Keratinocyte (primary cell): Measurements from ENCODE around the gene CYP46A1. TPM values are rescaled to one million over a fixed set of nuclear protein-coding genes. Genes with fewer than 3 reads are reported as not detected.

Source experiments
- DNase-seq: peaks from one replicate; pipeline ENCODE4 v3.0.0-alpha.2; 2011; ENCODE audit warnings: low read depth, missing footprints, low spot score
- FAIRE-seq: peaks from 2 replicates; lab custom pipeline; 2011; peaks lifted over from hg19 to GRCh38; lab: Jason Lieb, UNC
- H2AFZ ChIP-seq: 2 replicates; pipeline ENCODE4 v1.6.0; 2012; ENCODE audit warnings: low read length, control low read depth, inconsistent platforms; ENCODE audit not compliant: control insufficient read depth
- H3K27ac ChIP-seq: 2 replicates; pipeline ENCODE4 v1.5.1; 2011; ENCODE audit warnings: low read length; ENCODE audit not compliant: control insufficient read depth, insufficient read depth
- H3K27me3 ChIP-seq: 3 replicates; pipeline ENCODE4 v1.6.0; 2011; ENCODE audit warnings: low read length; ENCODE audit not compliant: control insufficient read depth, insufficient read depth; ENCODE audit errors: extremely low read depth
- H3K36me3 ChIP-seq, 2 experiments: 2 replicates in 1 of 2; 3 replicates in 1 of 2; pipeline ENCODE4 v1.5.1; 2011; ENCODE audit warnings: low read length in 2 of 2, mild to moderate bottlenecking in 1 of 2; ENCODE audit not compliant: control insufficient read depth in 2 of 2, insufficient read depth in 2 of 2; ENCODE audit errors: extremely low read depth in 1 of 2
- H3K4me1 ChIP-seq: 3 replicates; pipeline ENCODE4 v1.5.1; 2011; ENCODE audit warnings: low read length; ENCODE audit not compliant: control insufficient read depth, insufficient read depth; ENCODE audit errors: extremely low read depth
- H3K4me2 ChIP-seq: 3 replicates; pipeline ENCODE4 v1.6.0; 2011; ENCODE audit warnings: low read depth, low read length; ENCODE audit not compliant: control insufficient read depth, insufficient read depth; ENCODE audit errors: extremely low read depth
- H3K4me3 ChIP-seq, 3 experiments: fragments of 200-600 bp in 1 of 3; sonication (generic) in 1 of 3; 2 replicates in 2 of 3; 3 replicates in 1 of 3; pipeline ENCODE4 v1.5.1; 2011 to 2016; ENCODE audit warnings: low read length in 3 of 3, mild to moderate bottlenecking in 3 of 3, control low read depth in 2 of 3, inconsistent platforms in 1 of 3, low read depth in 1 of 3, mixed read lengths in 1 of 3, mixed run types in 1 of 3, moderate library complexity in 1 of 3; ENCODE audit not compliant: control insufficient read depth in 2 of 3, insufficient read depth in 2 of 3; ENCODE audit errors: extremely low read depth in 1 of 3
- H3K79me2 ChIP-seq: 2 replicates; pipeline ENCODE4 v1.6.0; 2012; ENCODE audit warnings: low read length; ENCODE audit not compliant: control insufficient read depth, insufficient read depth
- H3K9ac ChIP-seq: 3 replicates; pipeline ENCODE4 v1.6.0; 2011; ENCODE audit warnings: low read length; ENCODE audit not compliant: control insufficient read depth, insufficient read depth; ENCODE audit errors: extremely low read depth
- H3K9me1 ChIP-seq: 3 replicates; pipeline ENCODE4 v1.6.0; 2011; ENCODE audit warnings: low read length; ENCODE audit not compliant: control insufficient read depth, insufficient read depth; ENCODE audit errors: extremely low read depth
- H3K9me3 ChIP-seq: 2 replicates; pipeline ENCODE4 v1.5.1; 2012; ENCODE audit warnings: low read depth, low read length; ENCODE audit not compliant: control insufficient read depth
- H4K20me1 ChIP-seq: 3 replicates; pipeline ENCODE4 v1.6.0; 2011; ENCODE audit warnings: low read length; ENCODE audit not compliant: control insufficient read depth, insufficient read depth; ENCODE audit errors: extremely low read depth
- EZH2 ChIP-seq: IDR thresholded peaks from one replicate; pipeline ENCODE4 v1.6.1; 2012; ENCODE audit warnings: inconsistent platforms, mild to moderate bottlenecking, low read length, moderate library complexity
- dilution Hi-C: fragments of 300-500 bp; cut with MboI; formaldehyde crosslinking; loops from one replicate; pipeline ENCODE4 v1.7.0; 2020; ENCODE audit warnings: low sequenced_read_pairs; ENCODE audit not compliant: extremely low pct_ligation_motif_present
- polyA plus RNA-seq, 5 experiments: library from polyadenylated mRNA; depleted of rRNA in 3 of 5; stranded (reverse) in 3 of 5; stranded (forward) in 1 of 5; unstranded in 1 of 5; fragments of >200 nt; gene quantifications; 1 replicate in 1 of 5; 2 replicates in 3 of 5; 3 replicates in 1 of 5; pipeline versions ENCODE4 v1.2.1 to v1.2.3, GENCODE V29; 2011 to 2012; ENCODE audit warnings: missing spikeins in 2 of 5, low read depth in 1 of 5, low replicate concordance in 1 of 5
- TF ChIP-seq, protein P1 (sequence below), 3 experiments: IDR thresholded peaks in 1 of 3; conservative IDR thresholded peaks in 1 of 3; optimal IDR thresholded peaks in 1 of 3; 2 replicates in 2 of 3; 3 replicates in 1 of 3; pipeline versions ENCODE3 to v1.5.1; 2011; ENCODE audit warnings: low read length in 3 of 3, mild to moderate bottlenecking in 3 of 3, moderate library complexity in 2 of 3, control low read depth in 1 of 3, inconsistent platforms in 1 of 3; ENCODE audit not compliant: insufficient read depth in 2 of 3; ENCODE audit errors: extremely low read depth in 1 of 3

The CYP46A1 gene
- polyA plus RNA-seq, 1 donor (not counting 4 experiments of a cell fraction or from before 2014, with no cell fraction given), result 0.01 TPM

DNA sequence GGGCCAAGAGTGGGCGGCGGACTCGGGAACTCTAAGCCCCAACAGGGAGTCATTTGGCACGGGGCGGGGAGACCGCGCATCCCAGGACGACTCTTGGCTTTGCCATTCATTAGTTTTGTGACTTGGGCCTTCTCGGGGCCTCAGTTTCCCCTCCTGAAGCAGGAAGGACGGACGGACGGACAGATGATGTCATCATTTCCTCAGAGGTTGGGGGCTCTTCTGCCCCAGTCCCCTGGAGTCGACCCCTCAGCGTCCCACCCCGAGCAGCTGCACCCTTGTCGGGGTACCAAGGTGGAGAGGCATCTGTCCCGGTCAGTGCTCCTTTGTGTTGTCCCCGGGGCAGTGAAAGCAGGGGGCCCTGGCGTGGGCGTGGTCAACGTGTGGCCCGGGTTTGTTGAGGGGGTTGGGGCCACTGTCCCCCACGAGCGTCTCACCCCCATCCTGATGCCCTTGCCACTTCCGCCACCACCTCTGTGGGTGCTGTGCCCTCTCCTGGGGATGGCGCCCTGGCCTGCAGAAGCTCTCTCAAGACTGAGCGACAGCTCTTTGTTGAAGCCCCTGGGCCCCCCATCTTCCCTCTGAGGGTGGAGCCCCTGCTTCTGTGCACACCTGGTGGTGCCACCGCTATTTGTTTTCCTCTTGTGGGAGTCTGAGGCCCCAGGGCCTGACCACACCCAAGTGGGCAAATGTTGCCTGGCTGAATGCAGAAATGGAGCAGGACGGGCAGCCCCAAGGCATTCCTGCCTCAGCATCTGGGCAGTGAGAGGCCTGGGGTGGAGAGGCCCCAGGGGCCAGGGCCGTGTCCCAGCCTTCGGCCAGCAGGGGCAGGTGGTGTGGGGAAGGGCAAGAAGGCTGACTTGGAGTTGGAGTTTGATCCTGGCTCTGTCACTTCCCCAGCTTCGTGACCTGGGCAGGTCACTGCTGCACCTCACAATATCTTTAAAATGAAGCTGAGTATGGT lies 38.3 kb upstream of the CYP46A1 start:
- Histone ChIP-seq H3K9ac (no peak overlapping the region), H3K27me3 (peaks cover 27% of the 10 kb centered on the region), H3K4me2 (peak overlapping the region; percentile 66), H4K20me1 (no peaks in the 10 kb centered on the region), H3K79me2 (no peaks in the 10 kb centered on the region), H3K9me3 (no peaks in the 10 kb centered on the region), H3K4me1 (no peaks in the 10 kb centered on the region), H3K4me3 (peak overlapping the region; percentile 2 to 53 (median 46)), H3K27ac (no peak overlapping the region), H2AFZ (peak overlapping the region; percentile 71), H3K9me1 (no peaks in the 10 kb centered on the region), H3K36me3 (no peaks in the 10 kb centered on the region)
- DNase-seq (no peak), FAIRE-seq (no peak)
- dilution Hi-C loops, result no loop called here
- no peak for TF ChIP-seq EZH2
- TF ChIP-seq, protein P1, sequence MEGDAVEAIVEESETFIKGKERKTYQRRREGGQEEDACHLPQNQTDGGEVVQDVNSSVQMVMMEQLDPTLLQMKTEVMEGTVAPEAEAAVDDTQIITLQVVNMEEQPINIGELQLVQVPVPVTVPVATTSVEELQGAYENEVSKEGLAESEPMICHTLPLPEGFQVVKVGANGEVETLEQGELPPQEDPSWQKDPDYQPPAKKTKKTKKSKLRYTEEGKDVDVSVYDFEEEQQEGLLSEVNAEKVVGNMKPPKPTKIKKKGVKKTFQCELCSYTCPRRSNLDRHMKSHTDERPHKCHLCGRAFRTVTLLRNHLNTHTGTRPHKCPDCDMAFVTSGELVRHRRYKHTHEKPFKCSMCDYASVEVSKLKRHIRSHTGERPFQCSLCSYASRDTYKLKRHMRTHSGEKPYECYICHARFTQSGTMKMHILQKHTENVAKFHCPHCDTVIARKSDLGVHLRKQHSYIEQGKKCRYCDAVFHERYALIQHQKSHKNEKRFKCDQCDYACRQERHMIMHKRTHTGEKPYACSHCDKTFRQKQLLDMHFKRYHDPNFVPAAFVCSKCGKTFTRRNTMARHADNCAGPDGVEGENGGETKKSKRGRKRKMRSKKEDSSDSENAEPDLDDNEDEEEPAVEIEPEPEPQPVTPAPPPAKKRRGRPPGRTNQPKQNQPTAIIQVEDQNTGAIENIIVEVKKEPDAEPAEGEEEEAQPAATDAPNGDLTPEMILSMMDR (optimal IDR thresholded peaks at IDR 0.05 in 1 of 3, IDR thresholded peaks at IDR 0.05 in 1 of 3, conservative IDR thresholded peaks at IDR 0.05 in 1 of 3; ENCODE audit: extremely low read depth in 1 of 3, insufficient read depth in 2 of 3, low read length in 3 of 3), result no peak

DNA sequence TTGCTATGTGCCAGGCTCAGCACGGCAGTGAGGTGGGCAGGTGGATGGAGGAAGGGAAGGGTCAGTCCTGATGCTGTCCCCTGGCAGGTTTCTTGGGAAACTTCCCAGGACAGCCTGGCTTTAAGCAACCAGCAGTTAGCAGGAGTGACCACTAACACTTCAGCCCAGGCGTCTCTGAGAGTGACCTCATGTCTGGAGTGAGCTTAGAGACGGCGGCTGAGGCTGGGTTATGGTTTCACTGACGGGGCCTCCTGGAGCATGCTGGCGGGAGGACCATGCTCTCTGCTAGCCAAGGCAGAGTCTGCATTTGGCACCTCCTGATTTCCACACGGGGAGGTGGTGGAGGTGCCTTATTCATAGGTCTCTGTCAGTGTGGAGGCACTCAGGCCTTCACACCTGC lies 36.7 kb upstream of the CYP46A1 start:
- Histone ChIP-seq H3K36me3 (no peaks in the 10 kb centered on the region), H3K9me1 (no peaks in the 10 kb centered on the region), H3K9me3 (no peaks in the 10 kb centered on the region), H3K4me3 (no peak overlapping the region), H3K9ac (no peak overlapping the region), H3K27me3 (peaks cover 27% of the 10 kb centered on the region), H3K27ac (no peak overlapping the region), H2AFZ (no peak overlapping the region), H4K20me1 (no peaks in the 10 kb centered on the region), H3K4me1 (no peaks in the 10 kb centered on the region), H3K79me2 (no peaks in the 10 kb centered on the region), H3K4me2 (no peak overlapping the region)
- no peak for FAIRE-seq
- DNase-seq, result no peak
- dilution Hi-C loops, result no loop called here
- TF ChIP-seq, protein P1 (optimal IDR thresholded peaks at IDR 0.05 in 1 of 3, IDR thresholded peaks at IDR 0.05 in 1 of 3, conservative IDR thresholded peaks at IDR 0.05 in 1 of 3; ENCODE audit: extremely low read depth in 1 of 3, insufficient read depth in 2 of 3, low read length in 3 of 3), result no peak
- no peak for TF ChIP-seq EZH2
